ENCODE data around the gene ASCC1.

- no peak for TF ChIP-seq EZH2 (IDR thresholded peaks at IDR 0.05; ENCODE audit: borderline replicate concordance, insufficient read depth, low read depth, low read length, poor library complexity, severe bottlenecking)
- TF ChIP-seq CTCF (IDR thresholded peaks at IDR 0.05) = no peak
Observed at GRCh38 chr10:72116372-72116771, 99.7 kb downstream of the ASCC1 start.
